Panc1 (cell line): ENCODE measurements around the gene AHNAK. TPM values are rescaled to one million over a fixed set of nuclear protein-coding genes. Genes with fewer than 3 reads are reported as not detected.

ENCODE experiments used
- ATAC-seq: fragments of 200-7000 bp; cut with Tn5 transposase; 2 replicates; pipeline ENCODE4 v1.9.1; 2020; ENCODE audit warnings: mild to moderate bottlenecking, moderate library complexity
- BruUV-seq: library from RNA; stranded (reverse); fragments of 400-500 nt; replicated peaks from 2 replicates; lab custom pipeline; 2021; lab: Mats Ljungman, UMichigan
- CTCF ChIA-PET: fragments of 300-600 bp; sonication (Branson Sonifier 250); formaldehyde crosslinking; loops from one replicate; lab custom pipeline; 2022; ENCODE audit warnings: antibody characterized with exemption; lab: Charles Lee
- POLR2A ChIA-PET: fragments of 300-600 bp; sonication (Branson Sonifier 250); formaldehyde crosslinking; loops from one replicate; lab custom pipeline; 2022; ENCODE audit warnings: antibody characterized with exemption; lab: Charles Lee
- DNase-seq: peaks from one replicate; pipeline ENCODE4 v3.0.0-alpha.2; 2010; ENCODE audit warnings: low read depth, low spot score
- H3K27ac ChIP-seq: 2 replicates; pipeline ENCODE4 v1.5.1; 2011; ENCODE audit warnings: mild to moderate bottlenecking, low read length, inconsistent platforms
- H3K27me3 ChIP-seq: fragments of 200-500 bp; sonication (Bioruptor generic); 2 replicates; pipeline ENCODE4 v1.6.0; 2014; ENCODE audit warnings: low read length, inconsistent platforms; ENCODE audit not compliant: control insufficient read depth, insufficient read depth
- H3K36me3 ChIP-seq: fragments of 200-500 bp; sonication (Bioruptor generic); 2 replicates; pipeline ENCODE4 v1.5.1; 2014; ENCODE audit warnings: inconsistent platforms, mild to moderate bottlenecking, low read length, moderate library complexity; ENCODE audit not compliant: control insufficient read depth, insufficient read depth
- H3K4me1 ChIP-seq: 2 replicates; pipeline ENCODE4 v1.5.1; 2011; ENCODE audit warnings: inconsistent platforms, mild to moderate bottlenecking, low read length, moderate library complexity; ENCODE audit not compliant: control insufficient read depth, insufficient read depth
- H3K4me3 ChIP-seq, 2 experiments: 2 replicates each; pipeline ENCODE4 v1.5.1; 2011 to 2012; ENCODE audit warnings: low read depth in 2 of 2, low read length in 2 of 2, mild to moderate bottlenecking in 2 of 2, inconsistent platforms in 1 of 2, moderate library complexity in 1 of 2
- H3K9me3 ChIP-seq: fragments of 200-500 bp; sonication (Bioruptor generic); 2 replicates; pipeline ENCODE4 v1.5.1; 2014; ENCODE audit warnings: low read depth, mild to moderate bottlenecking, inconsistent platforms, low read length, moderate library complexity; ENCODE audit not compliant: control insufficient read depth, insufficient read depth
- CTCF ChIP-seq: fragments of 450-650 bp; IDR thresholded peaks from 2 replicates; pipeline ENCODE4 v1.5.1; 2017; ENCODE audit warnings: mild to moderate bottlenecking
- POLR2AphosphoS5 ChIP-seq: IDR thresholded peaks from 2 replicates; pipeline ENCODE4 v1.6.1; 2012; ENCODE audit warnings: mild to moderate bottlenecking, low read depth, low read length, moderate library complexity
- REST ChIP-seq, 2 experiments: IDR thresholded peaks; 2 replicates each; pipeline ENCODE4 v1.6.1; 2011 to 2012; ENCODE audit warnings: low read depth in 2 of 2, control low read depth in 1 of 2, low read length in 1 of 2, mild to moderate bottlenecking in 1 of 2, moderate library complexity in 1 of 2; ENCODE audit not compliant: insufficient read depth in 1 of 2
- SIN3A ChIP-seq: IDR thresholded peaks from 2 replicates; pipeline ENCODE4 v1.6.1; 2012; ENCODE audit warnings: low read depth, mild to moderate bottlenecking, low read length, moderate library complexity, borderline replicate concordance; ENCODE audit not compliant: insufficient read depth
- TCF7L2 ChIP-seq: IDR thresholded peaks from 2 replicates; pipeline ENCODE4 v1.6.1; 2011; ENCODE audit warnings: mild to moderate bottlenecking, low read depth, low read length, inconsistent platforms
- in situ Hi-C: cut with HindIII; loops from 2 replicates; pipeline ENCODE4 v1.10.0; 2016; ENCODE audit warnings: low sequenced_read_pairs, low pct_unique_long_range_greater_than_20kb
- intact Hi-C: fragments of 100-400 bp; cut with micrococcal nuclease; formaldehyde crosslinking; loops from one replicate; pipeline ENCODE4 v1.10.0; 2022; ENCODE audit not compliant: unreplicated experiment
- total RNA-seq: library from RNA; stranded (reverse); gene quantifications from one replicate; pipeline ENCODE4 v1.2.1, GENCODE V29; 2021; ENCODE audit not compliant: unreplicated experiment

Gene AHNAK
- total RNA-seq, 1 experiment from 2014 or later = 844 TPM

- no peaks in the 10 kb centered on the region for H3K9me3 ChIP-seq
- H3K27ac ChIP-seq = peak overlapping the region; percentile 99
- H3K27me3 ChIP-seq = no peaks in the 10 kb centered on the region
- intact Hi-C loops (no loop called here), in situ Hi-C loops (no loop called here)
- ChIA-PET CTCF (interaction anchor here (1.7 kb wide), 2 partner anchors 41 to 77 kb away, joined by 4 to 5 read pairs; no protein-coding TSS in a partner anchor), POLR2A (no interaction called here)
- ATAC-seq (no peak), DNase-seq (no peak)
- BruUV-seq = no TSS peak
- peaks cover 72% of the 10 kb centered on the region for H3K4me1 ChIP-seq
- TF ChIP-seq POLR2AphosphoS5 (no peak), CTCF (no peak), SIN3A (no peak), TCF7L2 (no peak), REST (IDR thresholded peaks at IDR 0.05; ENCODE audit: insufficient read depth in 1 of 2, low read depth in 2 of 2, low read length in 1 of 2) (no peak)
- no peaks in the 10 kb centered on the region for H3K36me3 ChIP-seq
- peak overlapping the region in 1 of 2 experiments; percentile 7; a peak in 1 of 4 replicates for H3K4me3 ChIP-seq
These were observed 44.4 kb downstream of the AHNAK start for GRCh38 chr11:62502030-62502730.

- TF ChIP-seq CTCF = no peak
- no peak; the same call in 1 of the 2 replicates for TF ChIP-seq TCF7L2
- no peak for TF ChIP-seq SIN3A
- TF ChIP-seq REST (IDR thresholded peaks at IDR 0.05; ENCODE audit: insufficient read depth in 1 of 2, low read depth in 2 of 2, low read length in 1 of 2) = no peak
- no peak for TF ChIP-seq POLR2AphosphoS5
- no peak for DNase-seq
- H3K27ac ChIP-seq = peak overlapping the region; percentile 99
- intact Hi-C loops (no loop called here), in situ Hi-C loops (no loop called here)
- ATAC-seq = peak; percentile 62
- no TSS peak for BruUV-seq
- no peaks in the 10 kb centered on the region for H3K36me3 ChIP-seq
- no peak overlapping the region for H3K4me3 ChIP-seq
- H3K27me3 ChIP-seq = no peaks in the 10 kb centered on the region
- ChIA-PET CTCF (interaction anchor here (1.7 kb wide), 1 partner anchor 42 kb away, joined by 4 read pairs; no protein-coding TSS in a partner anchor), POLR2A (no interaction called here)
- H3K4me1 ChIP-seq = peaks cover 71% of the 10 kb centered on the region
- H3K9me3 ChIP-seq = no peaks in the 10 kb centered on the region
These were observed 45.1 kb downstream of the AHNAK start for GRCh38 chr11:62501432-62501891.
